NCI-H69 (cell line): Measurements from ENCODE around the gene SYMPK.
"Not testable (repeated sequence)": the region's sequence is repeated elsewhere in the genome, so short reads cannot be mapped to it uniquely, and the experiment has no call there.

Experiments used
- DNase-seq: peaks from one replicate; lab custom pipeline; 2025; lab: John Stamatoyannopoulos, UW

Gene SYMPK

DNA sequence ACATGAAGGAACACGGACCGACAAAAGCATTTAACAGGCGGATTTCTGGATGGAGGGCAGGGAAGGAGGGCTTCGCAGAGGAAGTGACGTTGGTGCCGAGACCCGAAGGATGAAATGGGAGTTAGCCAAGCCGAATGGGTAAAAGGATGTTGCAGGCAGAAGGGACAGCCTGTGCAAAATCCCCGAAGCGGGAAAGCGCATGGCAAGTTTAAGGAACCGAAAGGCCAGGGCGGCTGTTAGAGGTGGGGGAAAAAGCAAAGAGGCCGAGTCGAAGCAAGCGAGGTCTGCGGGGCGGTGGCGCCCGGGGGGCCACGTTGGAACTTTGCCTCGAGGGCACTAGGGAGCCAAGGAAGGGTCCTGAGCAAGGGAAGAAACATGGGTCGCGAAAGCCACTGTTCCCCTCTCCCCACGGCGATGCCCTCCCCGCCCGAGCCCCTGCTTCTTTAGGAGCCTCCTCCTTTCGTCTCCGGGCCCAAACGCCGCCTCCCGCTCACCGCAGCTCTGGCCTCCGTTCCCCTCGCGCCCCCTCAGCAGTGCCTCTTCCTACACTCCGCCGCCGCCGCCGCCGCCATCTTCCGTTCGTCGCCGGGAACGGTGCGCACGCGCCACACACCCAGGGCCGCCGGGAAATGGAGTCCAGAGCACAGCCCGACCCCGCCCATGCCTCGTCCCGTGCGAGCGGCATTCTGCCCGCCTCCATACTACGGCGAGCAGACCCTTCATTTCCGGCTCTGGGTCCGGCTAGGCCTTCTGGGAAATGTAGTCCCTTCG is at the start of gene SYMPK:
TSS of gene SYMPK (minus strand) at position 584 of the 771 bp plus-strand sequence. CDS start 8,652 bp downstream, outside the sequence.
- DNase-seq, result peak; percentile 99

DNA sequence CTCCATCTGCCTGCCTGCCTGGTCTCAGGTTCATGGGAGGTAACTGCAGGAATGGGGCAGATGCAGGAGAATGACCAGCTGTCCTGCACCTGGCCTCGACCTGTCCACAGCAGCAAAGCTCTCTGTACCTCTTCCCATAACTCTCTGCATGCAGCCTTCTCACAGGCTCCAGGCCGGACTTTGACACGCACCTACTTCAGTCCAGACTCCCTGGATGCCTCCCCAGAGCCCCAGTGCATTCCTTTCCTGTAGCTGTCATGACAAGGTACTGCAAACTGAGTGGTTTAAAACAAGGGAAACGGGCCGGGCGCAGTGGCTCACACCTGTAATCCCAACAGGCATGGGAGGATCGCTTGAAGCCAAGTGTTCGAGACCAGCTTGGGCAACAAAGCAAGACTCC is 48.3 kb upstream of the SYMPK start:
- no peak for DNase-seq

DNA sequence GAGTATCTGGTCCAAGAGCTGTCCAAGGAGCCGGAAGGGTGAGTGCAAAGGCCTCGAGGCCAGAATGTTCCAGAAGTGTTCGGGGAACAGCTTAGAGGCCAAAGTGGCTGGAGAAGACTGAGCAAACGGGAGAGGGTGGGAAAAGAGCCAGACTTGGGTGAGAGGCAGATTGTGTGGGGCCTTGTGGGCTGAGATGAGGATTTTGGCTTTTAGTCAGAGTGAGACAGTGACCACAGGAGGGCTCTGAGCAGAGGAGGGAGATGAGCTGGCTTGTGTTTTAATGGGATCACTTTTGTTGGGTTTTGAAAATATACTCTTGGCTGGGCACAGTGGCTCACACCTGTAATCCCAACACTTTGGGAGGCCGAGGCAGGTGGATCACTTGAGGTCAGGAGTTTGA is 46.0 kb upstream of the SYMPK start:
- DNase-seq, result no peak

DNA sequence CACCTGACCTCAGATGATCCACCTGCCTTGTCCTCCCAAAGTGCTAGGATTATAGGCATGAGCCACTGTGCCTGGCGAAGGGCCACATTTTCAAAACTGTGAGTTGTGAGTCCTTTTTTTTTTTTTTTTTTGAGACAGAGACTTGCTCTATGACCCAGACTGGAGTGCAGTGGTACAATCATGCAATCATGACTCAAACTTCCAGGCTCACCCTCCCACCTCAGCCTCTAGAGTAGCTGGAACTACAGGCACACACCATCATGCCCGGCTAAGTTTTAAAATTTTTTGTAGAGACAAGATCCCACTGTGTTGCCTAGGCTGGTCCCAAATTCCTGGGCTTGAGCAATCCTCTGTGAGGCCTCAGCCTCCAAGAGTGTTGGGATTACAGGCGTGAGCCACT is 43.3 kb upstream of the SYMPK start:
- DNase-seq, result no peak

DNA sequence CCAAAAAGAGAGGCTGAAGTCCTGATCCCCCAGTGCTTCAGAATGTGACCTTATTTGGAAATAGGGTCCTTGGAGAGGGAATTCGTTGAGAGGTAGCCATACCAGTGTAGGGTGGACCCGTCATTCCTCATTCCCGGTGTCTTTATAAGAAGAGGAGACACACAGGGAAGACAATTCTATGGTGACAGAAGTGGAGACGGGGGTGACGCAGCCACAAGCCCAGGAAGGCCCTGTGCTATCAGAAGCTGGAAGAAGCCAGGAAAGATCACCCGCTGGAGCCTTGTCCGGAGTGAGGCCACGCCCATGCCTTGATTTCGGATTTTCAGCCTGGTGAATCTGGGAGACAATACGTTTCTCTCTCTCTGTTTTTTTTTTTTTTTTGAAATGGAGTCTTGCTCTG is 42.1 kb upstream of the SYMPK start:
- DNase-seq, result no peak

DNA sequence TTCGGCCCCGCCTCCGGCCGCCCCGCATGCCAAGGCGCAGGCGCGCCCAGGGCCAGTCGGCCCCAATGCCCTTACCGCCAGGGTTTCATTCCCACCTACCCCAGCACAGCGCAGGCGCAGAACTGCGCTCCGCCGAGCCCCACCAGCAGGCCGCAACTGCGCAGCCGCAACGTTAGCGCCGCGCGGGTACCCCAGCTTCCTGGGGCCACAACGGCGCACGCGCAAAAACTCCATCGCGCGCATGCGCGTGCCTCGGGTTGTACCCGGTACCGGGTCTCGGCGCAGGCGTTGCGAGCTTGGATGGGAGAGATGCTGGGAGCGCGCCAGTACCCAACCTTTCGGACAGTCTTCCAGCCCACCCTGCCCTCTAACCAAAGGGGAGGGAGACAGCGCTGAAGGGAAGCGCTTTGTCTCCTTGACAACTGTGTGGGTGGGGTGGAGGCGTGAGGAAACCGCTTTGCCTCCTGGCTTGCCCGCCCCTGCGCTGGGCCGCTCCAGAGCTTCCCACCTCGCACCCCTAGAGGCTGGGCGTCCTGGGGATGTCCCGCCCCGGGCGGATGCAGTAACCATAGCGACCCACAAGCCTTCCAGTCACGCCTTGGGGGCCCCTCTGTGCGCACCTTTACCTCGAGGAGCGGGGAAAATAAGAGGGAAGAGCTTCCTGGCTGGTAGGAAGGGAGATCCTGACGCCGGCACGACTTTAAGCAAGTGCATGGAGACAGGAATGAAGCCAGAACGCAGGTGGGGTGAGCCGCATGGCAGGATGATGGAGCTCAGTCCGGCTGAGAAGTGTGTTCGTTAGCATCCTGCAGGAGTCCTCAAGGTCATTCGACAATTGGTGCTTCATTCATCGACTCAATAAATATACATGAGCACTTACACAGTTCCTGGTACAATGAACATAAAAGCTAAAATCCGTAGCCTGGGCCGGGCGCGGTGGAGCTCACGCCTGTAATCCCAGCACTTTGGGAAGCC is 40.0 kb upstream of the SYMPK start:
- DNase-seq, result peak; percentile 98

DNA sequence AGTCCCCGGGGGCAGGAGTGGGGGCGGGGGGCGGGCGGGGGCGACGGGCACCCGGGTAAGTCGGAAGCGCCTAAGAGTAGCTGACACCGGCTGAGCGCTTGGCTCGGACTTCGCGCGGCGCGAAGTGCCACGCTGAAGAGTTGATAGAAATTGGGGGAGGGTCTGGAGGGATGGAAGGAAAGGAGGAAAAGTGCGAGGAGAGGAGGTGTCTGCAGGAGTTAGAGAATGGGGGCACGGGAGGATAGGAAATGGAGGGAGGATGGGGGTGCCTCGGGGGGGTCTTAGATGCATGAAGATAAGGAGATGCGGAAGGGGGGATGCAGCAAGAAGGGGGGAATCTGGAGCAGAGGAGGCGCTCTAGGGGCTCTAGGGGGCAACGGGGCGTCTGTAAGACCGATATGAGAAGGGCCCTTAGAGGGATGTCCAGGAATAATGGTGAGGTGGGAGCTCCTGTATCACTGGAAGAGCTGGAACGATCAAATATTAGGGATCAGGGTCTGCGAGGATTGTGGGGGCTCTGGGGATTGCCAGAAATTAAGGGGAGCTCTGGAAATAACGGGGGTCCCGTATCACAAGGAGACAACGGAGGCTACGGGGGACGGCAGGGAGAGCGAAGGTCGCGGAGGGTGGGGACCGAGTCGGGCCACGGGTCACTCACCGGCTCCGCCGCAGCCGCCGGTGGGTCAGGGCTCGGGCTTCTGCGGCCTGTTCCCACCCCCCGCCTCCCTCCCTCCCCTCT is 39.1 kb upstream of the SYMPK start, which contains the start of gene MYPOP:
TSS of gene MYPOP (minus strand) at position 702 of the 739 bp plus-strand sequence. CDS start 840 bp downstream, outside the sequence.
- peak; percentile 61 for DNase-seq

DNA sequence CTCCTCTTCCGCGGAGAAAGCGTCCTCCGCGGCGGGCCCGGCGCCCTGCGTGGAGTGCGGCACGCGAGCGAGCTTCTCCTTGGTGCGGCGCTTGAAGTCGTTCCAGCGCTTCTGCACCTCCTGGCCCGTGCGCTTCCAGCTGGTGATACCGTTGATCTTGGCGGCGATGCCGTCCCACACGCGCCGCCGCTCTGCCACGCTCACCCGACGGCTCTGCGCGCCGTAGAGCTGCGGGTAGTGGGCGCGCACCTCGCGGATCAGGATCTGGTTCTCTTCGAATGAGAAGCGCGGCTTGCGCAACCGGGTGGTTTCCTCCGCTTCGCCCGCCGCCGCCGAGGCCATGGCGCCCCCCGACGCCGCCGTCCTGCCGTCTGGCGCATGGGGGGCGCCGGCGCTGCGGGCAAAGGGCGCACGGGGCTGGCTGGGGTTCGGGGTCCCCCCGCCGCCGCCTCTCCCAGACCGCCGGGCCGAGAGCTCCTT is 38.5 kb upstream of the SYMPK start:
- DNase-seq, result peak; percentile 65

DNA sequence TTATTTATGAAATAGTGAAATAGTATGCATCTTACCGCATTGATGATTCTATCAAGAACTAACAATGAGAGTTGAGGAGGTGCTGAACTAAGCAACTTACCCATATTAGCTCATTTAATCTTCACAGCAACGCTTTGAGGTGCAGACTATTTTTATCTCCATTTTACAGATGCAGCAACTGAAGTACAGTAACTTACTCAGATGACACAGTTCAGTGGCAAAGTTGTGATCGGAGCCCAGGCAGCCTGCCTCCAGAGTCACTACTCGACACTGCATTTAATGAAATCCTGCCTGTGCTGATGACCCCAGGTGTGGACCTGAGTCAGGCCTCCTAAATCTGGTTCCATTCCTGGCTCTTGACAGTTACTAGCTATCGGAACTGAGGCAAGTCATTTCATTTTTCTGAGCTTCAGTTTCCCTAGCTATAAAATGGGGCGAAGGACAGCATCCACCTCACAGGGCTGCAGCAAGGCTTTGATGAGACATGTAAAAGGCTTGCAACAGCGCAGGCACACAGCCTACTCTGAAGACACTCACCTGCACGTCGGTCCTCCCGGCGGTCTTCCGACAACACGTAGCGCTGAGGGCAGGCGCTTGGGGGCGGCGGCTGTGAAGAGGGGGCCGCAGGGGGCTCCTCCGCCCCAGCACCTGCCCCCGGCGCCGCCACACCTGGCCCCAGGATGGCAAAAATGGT is 37.9 kb upstream of the SYMPK start:
- no peak for DNase-seq

DNA sequence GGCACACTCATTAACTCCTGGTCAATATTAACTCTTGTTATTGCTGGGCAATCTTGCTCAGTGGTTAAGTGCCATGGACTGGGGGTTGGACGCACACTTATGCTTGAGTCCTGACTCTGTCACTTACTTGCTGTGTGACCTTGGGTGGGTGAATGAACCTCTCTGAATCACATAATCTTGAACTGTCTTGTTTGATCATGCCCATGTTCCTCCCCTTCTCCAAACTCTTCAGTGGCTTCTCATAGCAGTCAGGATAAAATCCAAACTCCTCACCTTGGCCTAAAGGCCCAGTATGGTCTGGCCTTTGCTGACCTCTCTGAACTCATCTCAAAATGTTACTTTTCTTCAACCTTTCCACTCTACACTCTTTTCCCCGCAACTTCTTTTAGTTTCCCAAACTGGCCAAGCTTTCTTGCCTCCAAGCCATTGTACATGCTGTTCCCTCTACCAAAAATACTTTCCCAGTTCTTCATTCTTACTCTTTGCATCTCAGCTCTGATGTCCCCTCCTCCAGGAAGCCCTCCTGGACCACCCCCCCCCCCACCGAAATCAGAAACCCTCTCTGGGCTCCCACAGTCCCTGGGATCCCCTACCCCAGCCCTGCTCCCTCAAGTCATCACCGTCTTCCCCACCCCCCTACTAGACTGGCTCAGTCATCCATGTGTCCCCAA is 37.1 kb upstream of the SYMPK start:
- no peak for DNase-seq

DNA sequence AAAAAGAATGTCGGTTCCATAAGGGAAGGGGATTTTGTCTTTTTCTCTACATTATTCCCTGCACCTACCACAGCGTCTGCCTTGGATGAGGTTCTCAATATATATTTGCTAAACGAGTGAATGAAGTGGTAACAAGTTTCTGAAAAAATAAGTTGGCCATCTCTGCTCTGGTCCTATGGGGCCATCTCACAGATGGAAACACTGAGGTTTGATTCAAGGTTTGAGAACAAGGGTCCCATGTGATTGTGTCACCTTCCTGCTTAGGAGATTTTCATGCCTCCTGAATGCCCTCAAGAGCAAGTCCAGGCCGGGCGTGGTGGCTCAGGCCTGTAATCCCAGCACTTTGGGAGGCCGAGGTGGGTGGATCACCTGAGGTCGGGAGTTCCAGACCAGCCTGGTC is 36.3 kb upstream of the SYMPK start:
- no peak for DNase-seq

DNA sequence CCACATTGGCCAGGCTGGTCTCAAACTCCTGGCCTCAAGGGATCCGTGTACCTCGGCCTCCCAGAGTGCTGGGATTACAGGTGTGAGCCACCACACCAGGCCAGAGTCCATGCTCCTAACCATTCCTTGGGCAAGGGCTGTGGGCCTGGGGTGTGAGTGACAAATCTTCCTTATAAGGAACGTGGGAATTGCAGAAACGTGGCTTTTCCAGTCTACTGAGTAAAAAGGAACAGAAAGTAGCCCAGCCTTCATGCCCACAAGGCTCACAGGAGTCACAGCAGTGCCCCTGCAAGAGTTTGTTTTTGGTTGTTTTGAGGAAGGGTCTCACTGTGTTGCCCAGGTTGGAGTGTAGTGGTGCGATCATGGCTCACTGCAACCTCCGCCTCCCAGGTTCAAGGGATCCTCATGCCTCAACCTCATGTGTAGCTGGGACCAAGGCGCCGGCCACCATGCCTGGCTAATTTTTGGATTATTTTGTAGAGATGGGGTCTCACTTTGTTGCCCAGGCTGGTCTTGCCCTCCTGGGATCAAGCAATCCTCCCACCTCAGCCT is 34.4 kb upstream of the SYMPK start:
- DNase-seq, result no peak

DNA sequence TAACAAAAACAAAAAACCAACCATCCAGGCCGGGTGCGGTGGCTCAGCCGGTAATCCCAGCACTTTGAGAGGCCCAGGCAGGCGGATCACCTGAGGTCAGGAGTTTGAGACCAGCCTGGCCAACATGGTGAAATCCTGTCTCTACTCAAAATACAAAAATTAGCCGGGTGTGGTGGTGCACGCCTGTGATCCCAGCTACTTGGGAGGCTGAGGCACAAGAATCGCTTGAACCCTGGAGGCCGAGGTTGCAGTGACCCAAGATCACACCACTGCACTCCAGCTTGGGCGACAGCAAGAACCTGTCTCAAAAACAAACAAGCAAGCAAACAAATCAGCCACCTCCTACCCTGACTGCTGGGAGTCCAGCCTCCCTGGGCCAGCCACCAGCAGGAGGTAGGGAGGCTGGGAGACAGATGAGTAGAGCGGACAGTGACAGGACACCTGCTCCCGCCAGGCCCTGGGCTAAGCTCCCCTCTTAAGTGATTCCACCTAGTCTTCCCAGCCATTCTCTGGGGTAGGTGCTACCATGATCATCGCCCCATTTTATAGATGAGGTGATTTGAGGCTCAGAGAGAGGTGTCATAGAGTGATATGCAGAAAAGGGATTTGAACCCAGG is 33.1 kb upstream of the SYMPK start:
- not testable (repeated sequence) for DNase-seq

DNA sequence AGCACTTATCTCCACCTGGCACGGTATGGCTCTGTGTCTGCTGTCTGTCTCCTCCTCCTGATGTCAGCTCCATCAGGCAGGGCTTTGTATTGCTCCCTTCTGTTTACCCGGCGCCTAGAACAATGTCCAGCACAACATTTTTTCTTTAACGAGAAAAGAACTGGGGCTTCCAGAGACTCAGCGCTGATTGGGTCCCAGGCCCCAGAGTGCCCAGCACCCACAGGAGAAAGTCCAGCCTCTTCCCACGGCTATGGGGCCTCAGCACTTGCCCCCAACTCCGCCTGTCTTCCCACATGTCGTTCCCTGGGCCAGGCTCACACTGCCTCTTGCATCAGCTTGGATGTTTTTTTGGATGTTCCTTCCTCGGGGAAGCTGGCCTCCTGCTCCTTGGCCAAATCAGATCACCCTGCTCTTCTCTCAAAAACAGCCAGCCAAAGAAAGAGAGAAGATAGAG is 32.6 kb upstream of the SYMPK start:
- no peak for DNase-seq

DNA sequence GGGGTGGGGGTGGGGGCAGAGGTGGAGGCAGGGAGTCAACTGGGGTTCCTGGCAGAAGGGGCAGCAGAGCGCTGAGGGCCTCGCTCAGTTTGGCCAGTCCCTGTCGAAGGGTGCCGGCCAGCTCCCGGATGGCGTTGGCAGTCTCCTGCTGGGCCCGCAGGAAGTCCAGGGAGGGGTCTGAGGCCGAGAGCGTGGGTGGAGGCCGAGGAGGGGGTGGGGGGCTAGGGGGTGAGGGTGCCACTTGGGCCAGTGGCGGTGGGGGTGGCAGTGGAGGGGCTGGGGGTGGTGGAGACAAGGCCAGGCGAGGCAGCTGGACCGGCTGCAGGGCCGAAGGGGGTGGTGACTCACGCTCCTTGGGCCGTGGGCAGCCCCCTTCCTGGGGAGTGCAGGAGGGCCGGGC is 27.9 kb upstream of the SYMPK start:
- DNase-seq, result no peak

DNA sequence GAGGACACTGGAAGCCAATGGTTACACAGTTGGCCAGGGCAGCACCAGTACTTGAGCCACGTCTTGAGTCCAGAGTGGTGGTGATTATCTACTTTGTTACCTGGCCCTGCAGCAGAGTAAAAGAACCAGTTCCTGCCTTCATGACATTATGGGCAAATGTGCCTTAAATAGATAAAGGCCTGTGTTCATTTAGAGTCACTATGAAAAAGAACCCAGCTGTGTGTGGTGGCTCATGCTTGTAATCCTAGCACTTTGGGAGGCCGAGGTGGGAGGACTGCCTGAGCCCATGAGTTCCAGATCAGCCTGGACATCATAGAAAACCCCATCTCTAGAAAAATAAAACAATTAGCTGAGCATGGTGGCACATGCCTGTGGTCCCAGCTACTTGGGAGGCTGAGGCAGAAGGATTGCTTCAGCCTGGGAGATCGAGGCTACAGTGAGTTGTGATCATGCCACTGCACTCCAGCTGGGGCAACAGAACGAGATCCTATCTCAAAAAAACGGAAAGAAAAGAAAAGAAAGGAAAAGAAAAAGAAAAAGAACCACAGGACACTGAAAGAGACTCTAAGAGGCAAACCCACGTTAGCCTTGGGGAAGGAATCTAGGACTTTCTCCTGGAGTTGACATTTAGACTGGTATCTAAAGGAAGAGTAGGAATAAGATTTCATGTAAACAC is 26.4 kb upstream of the SYMPK start:
- no peak for DNase-seq

DNA sequence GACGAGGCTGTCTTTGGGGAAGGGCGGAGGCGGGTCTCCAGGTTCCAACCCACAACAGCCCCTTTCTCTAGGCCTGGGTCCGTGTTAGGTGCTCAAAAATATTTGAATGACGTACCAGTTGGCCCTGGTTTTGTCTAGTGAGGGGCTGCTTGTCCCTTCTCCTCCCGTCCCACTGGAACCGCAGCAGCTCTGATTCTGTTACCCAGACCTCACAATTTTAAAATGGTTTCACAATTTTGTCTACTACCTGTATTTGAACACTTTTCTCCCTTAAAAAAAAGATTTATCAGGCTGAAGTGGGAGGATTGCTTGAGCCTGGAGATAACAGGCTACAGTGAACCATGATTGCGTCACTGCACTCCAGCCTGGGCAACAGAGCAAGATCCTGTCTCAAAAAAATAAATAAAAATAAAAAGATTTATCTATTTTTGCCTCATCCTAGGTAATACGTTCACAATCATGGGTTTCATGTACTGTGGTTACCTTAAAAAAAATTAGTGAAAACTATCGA is 24.3 kb upstream of the SYMPK start:
- DNase-seq, result no peak

DNA sequence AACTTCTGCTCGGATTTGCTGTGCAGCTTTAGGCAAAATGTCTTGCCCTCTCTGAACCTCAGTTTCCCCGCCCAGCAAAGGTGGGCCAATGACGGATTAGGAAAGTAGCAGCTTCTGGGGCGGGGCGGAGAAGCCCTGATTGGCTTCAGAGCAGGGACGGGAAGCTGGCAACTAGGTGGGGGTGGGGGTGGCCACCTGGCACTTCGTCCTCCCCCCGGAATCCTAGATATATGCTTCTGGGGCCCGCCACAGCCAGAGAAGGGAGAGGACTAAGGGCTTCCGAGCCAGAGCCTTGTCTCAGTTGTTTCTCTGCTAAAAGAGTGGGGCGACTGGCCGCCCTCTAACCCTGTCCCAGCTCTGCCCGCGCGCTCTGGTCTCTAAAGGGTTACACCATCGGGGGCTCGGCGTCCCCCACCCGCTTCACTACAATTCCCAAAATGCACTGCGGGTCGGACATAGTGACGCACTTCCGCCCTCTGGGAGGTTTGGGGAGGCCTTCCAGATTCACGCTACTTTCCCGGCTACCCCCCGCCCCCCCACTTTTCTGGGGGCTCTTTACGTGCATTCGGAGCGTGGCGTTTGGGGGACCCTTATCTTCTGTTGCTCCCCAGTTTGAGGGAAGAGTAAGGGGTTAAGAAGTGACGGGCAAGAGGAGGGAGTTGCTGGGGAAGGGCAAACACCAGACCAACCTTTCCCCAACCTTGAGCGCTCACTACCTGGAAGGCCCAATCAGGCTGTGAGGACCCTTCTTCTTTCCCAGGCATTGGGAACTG is 23.7 kb upstream of the SYMPK start:
- peak; percentile 96 for DNase-seq
